ENCODE measurements around the gene RNF113B. TPM values are rescaled to one million over a fixed set of nuclear protein-coding genes. Genes with fewer than 3 reads are reported as not detected.

The RNF113B gene
- total RNA-seq, 1 donor from 2014 or later: not detected

GRCh38 chr13:98141091-98141490, 36.0 kb downstream of the RNF113B start:
- Mint-ChIP-seq H3K4me3 (peak overlapping the region; percentile 83), H3K4me1 (peaks cover 31% of the 10 kb centered on the region), H3K27me3 (ENCODE audit: insufficient read depth, low read depth) (peaks cover 2% of the 10 kb centered on the region), H3K36me3 (no peaks in the 10 kb centered on the region), H3K9me3 (no peaks in the 10 kb centered on the region), H3K27ac (no peak overlapping the region)
- Histone ChIP-seq H3K9ac (no peak overlapping the region), H3K4me1 (peaks cover 24% of the 10 kb centered on the region), H3K4me3 (no peak overlapping the region), H3K27ac (no peak overlapping the region), H3K27me3 (peaks cover 23% of the 10 kb centered on the region), H3K36me3 (no peaks in the 10 kb centered on the region), H3F3A (ENCODE audit: low read depth) (peaks cover 39% of the 10 kb centered on the region), H4K20me1 (ENCODE audit: low read depth) (peaks cover 23% of the 10 kb centered on the region), H3K4me2 (no peak overlapping the region), H3K79me2 (ENCODE audit: low read depth) (peaks cover 27% of the 10 kb centered on the region), H3K9me3 (ENCODE audit: low read depth) (no peaks in the 10 kb centered on the region), H2AFZ (replicated peaks) (no peak overlapping the region)
- no peak for TF ChIP-seq EZH2phosphoT487 (IDR thresholded peaks at IDR 0.05)
- TF ChIP-seq EZH2 (IDR thresholded peaks at IDR 0.05): no peak
- TF ChIP-seq CTCF (IDR thresholded peaks at IDR 0.05): no peak
- DNase-seq (ENCODE audit: low spot score): no peak

- no peaks in the 10 kb centered on the region for H3K4me1 ChIP-seq
- H3K27me3 ChIP-seq: no peaks in the 10 kb centered on the region
- H4K20me1 ChIP-seq (ENCODE audit: low read depth): no peaks in the 10 kb centered on the region
- Mint-ChIP-seq H3K27ac (no peak overlapping the region), H3K4me3 (no peak overlapping the region), H3K36me3 (no peaks in the 10 kb centered on the region), H3K9me3 (no peaks in the 10 kb centered on the region), H3K27me3 (ENCODE audit: insufficient read depth, low read depth) (no peaks in the 10 kb centered on the region), H3K4me1 (no peaks in the 10 kb centered on the region)
- H3K36me3 ChIP-seq: no peaks in the 10 kb centered on the region
- H3K9ac ChIP-seq: no peak overlapping the region
- no peak overlapping the region for H2AFZ ChIP-seq (replicated peaks)
- no peak for TF ChIP-seq EZH2 (IDR thresholded peaks at IDR 0.05)
- TF ChIP-seq CTCF (IDR thresholded peaks at IDR 0.05): no peak
- no peak for TF ChIP-seq EZH2phosphoT487 (IDR thresholded peaks at IDR 0.05)
- H3K27ac ChIP-seq: no peak overlapping the region
- no peaks in the 10 kb centered on the region for H3K9me3 ChIP-seq (ENCODE audit: low read depth)
- peaks cover 7% of the 10 kb centered on the region for H3F3A ChIP-seq (ENCODE audit: low read depth)
- no peak overlapping the region for H3K4me3 ChIP-seq
- DNase-seq (ENCODE audit: low spot score): no peak
- H3K79me2 ChIP-seq (ENCODE audit: low read depth): no peaks in the 10 kb centered on the region
- H3K4me2 ChIP-seq: no peak overlapping the region
Observed at GRCh38 chr13:98134901-98135300, 42.2 kb downstream of the RNF113B start.

- Mint-ChIP-seq H3K9me3 (no peaks in the 10 kb centered on the region), H3K27ac (no peak overlapping the region), H3K4me1 (no peaks in the 10 kb centered on the region), H3K36me3 (no peaks in the 10 kb centered on the region), H3K27me3 (ENCODE audit: insufficient read depth, low read depth) (no peaks in the 10 kb centered on the region), H3K4me3 (no peak overlapping the region)
- Histone ChIP-seq H3F3A (ENCODE audit: low read depth) (peaks cover 7% of the 10 kb centered on the region), H3K9me3 (ENCODE audit: low read depth) (no peaks in the 10 kb centered on the region), H3K9ac (no peak overlapping the region), H3K27ac (no peak overlapping the region), H3K79me2 (ENCODE audit: low read depth) (no peaks in the 10 kb centered on the region), H4K20me1 (ENCODE audit: low read depth) (no peaks in the 10 kb centered on the region), H3K4me2 (no peak overlapping the region), H2AFZ (replicated peaks) (peak overlapping the region; percentile 73), H3K36me3 (no peaks in the 10 kb centered on the region), H3K4me3 (no peak overlapping the region), H3K4me1 (no peaks in the 10 kb centered on the region), H3K27me3 (no peaks in the 10 kb centered on the region)
- DNase-seq (ENCODE audit: low spot score): no peak
- TF ChIP-seq CTCF (IDR thresholded peaks at IDR 0.05) (no peak), EZH2phosphoT487 (IDR thresholded peaks at IDR 0.05) (no peak), EZH2 (IDR thresholded peaks at IDR 0.05) (no peak)
Observed at GRCh38 chr13:98133946-98134345, 43.1 kb downstream of the RNF113B start.
